Measurements from ENCODE around the gene SLC22A8. TPM values are rescaled to one million over a fixed set of nuclear protein-coding genes. Genes with fewer than 3 reads are reported as not detected.

The SLC22A8 gene
- total and polyA plus RNA-seq, 2 experiments from 2014 or later: not detected

DNA sequence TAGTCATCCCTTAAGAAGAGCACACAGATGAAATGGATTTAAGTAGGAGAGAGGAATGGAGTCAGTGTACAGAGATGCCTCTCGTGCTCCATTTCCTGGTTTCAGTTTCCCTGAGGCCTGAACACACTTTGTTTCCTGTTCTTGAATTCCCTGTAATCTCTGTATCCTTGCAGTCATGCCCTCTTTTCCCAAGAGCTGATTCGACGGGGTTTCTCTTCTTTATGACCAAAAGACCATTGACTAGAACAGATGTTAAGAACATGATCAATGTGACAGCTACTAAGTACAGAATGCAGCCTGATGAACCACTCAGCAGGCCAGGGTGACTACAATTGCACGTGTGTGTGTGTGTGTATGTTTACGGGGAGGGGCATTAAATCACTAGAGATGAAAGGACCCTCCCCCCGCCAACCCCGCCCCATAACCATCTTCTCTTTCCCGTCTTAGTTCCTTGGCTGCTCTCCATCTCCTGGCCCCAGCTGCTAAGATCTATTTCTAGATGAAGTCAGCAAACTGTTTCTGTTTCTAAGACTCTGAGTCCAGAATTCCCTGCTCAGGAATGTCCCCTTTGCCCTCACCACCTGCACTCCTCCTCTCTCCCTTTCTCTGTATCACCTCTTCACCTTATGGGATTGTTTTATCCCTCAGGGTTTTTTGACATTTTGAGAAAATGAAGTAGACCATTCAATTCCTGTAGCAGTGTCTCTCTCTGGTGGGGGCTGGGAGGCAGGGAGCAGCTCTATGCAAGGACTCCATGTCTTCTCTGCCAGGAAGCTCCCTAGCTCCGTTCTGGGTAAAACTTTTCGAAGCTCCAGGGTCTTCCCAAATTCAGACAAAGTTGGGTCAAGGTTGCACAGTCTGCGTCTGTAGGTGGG, 56.9 kb downstream of the SLC22A8 start:
- Histone ChIP-seq H2AFZ (no peak overlapping the region), H3K27me3 (ENCODE audit: insufficient read depth) (no peaks in the 10 kb centered on the region), H3K4me2 (no peak overlapping the region), H3K9me2 (ENCODE audit: insufficient read depth) (0 out of 2 replicates have a peak, but pooled peaks cover 7% of the 10 kb centered on the region), H3F3A (replicated peaks; ENCODE audit: low read depth) (no peaks in the 10 kb centered on the region), H4K20me1 (replicated peaks; ENCODE audit: insufficient read depth) (no peaks in the 10 kb centered on the region), H3K36me3 (ENCODE audit: insufficient read depth) (no peaks in the 10 kb centered on the region), H3K4me3 (no peak overlapping the region), H3K27ac (ENCODE audit: low read depth) (no peak overlapping the region), H3K79me2 (replicated peaks; ENCODE audit: insufficient read depth) (no peaks in the 10 kb centered on the region), H3K4me1 (ENCODE audit: insufficient read depth) (no peaks in the 10 kb centered on the region)
- H3K36me3 Mint-ChIP-seq (ENCODE audit: low read depth): no peaks in the 10 kb centered on the region
- H3K27me3 Mint-ChIP-seq (ENCODE audit: insufficient read depth, low read depth, poor library complexity): peaks cover 13% of the 10 kb centered on the region
- ATAC-seq (no peak), DNase-seq (ENCODE audit: low spot score) (no peak)
- H3K4me1 Mint-ChIP-seq: no peaks in the 10 kb centered on the region; the same call in 2 of the 3 replicates
- H3K9me3 Mint-ChIP-seq: no peaks in the 10 kb centered on the region; the same call in 2 of the 3 replicates
- H3K4me3 Mint-ChIP-seq: no peak overlapping the region
- TF ChIP-seq, protein P1, sequence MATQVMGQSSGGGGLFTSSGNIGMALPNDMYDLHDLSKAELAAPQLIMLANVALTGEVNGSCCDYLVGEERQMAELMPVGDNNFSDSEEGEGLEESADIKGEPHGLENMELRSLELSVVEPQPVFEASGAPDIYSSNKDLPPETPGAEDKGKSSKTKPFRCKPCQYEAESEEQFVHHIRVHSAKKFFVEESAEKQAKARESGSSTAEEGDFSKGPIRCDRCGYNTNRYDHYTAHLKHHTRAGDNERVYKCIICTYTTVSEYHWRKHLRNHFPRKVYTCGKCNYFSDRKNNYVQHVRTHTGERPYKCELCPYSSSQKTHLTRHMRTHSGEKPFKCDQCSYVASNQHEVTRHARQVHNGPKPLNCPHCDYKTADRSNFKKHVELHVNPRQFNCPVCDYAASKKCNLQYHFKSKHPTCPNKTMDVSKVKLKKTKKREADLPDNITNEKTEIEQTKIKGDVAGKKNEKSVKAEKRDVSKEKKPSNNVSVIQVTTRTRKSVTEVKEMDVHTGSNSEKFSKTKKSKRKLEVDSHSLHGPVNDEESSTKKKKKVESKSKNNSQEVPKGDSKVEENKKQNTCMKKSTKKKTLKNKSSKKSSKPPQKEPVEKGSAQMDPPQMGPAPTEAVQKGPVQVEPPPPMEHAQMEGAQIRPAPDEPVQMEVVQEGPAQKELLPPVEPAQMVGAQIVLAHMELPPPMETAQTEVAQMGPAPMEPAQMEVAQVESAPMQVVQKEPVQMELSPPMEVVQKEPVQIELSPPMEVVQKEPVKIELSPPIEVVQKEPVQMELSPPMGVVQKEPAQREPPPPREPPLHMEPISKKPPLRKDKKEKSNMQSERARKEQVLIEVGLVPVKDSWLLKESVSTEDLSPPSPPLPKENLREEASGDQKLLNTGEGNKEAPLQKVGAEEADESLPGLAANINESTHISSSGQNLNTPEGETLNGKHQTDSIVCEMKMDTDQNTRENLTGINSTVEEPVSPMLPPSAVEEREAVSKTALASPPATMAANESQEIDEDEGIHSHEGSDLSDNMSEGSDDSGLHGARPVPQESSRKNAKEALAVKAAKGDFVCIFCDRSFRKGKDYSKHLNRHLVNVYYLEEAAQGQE (IDR thresholded peaks at IDR 0.05; ENCODE audit: unreplicated experiment): no peak
- no peak for TF ChIP-seq ZNF114 (CRISPR knock-in tag; IDR thresholded peaks at IDR 0.05)
- no peak for TF ChIP-seq STAT1 (IDR thresholded peaks at IDR 0.05; ENCODE audit: unreplicated experiment)
- no peak for TF ChIP-seq POLR2AphosphoS5 (IDR thresholded peaks at IDR 0.05; ENCODE audit: low read depth)
- no peak for TF ChIP-seq ZNF331 (CRISPR knock-in tag; IDR thresholded peaks at IDR 0.05; ENCODE audit: low read depth)
- TF ChIP-seq CREB1 (CRISPR knock-in tag; IDR thresholded peaks at IDR 0.05; ENCODE audit: low read depth): no peak
- no peak for TF ChIP-seq JUNB (IDR thresholded peaks at IDR 0.05; ENCODE audit: unreplicated experiment)
- no peak for TF ChIP-seq NANOG (IDR thresholded peaks at IDR 0.05; ENCODE audit: borderline replicate concordance)
- TF ChIP-seq EZH2phosphoT487 (IDR thresholded peaks at IDR 0.05; ENCODE audit: unreplicated experiment): no peak
- no peak overlapping the region for H3K27ac Mint-ChIP-seq

DNA sequence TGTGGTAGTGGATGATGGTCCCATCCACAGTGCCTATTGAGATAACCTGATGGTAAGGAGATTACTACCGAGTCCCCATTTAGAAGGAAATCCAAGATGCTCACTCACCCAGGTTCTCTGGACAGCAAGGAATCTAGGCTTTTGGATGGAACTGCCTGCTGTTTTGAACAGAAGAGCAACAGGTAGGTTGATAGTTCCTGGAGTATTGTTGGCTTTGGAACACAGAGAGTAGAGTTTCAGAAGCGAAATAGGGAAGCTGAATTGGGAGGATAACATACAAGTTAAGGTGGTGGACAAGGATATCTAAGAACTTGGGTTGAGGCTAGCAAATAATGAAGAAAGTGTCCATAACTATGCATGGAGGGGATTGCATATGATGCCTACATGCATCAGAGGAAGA, 58.5 kb downstream of the SLC22A8 start:
- no peak overlapping the region for H3K4me3 ChIP-seq
- no peaks in the 10 kb centered on the region for H3K36me3 Mint-ChIP-seq (ENCODE audit: low read depth)
- TF ChIP-seq CREB1 (CRISPR knock-in tag; IDR thresholded peaks at IDR 0.05; ENCODE audit: low read depth) (no peak), EZH2 (IDR thresholded peaks at IDR 0.05; ENCODE audit: low read depth, unreplicated experiment) (no peak), ZNF331 (CRISPR knock-in tag; IDR thresholded peaks at IDR 0.05; ENCODE audit: low read depth) (no peak), JUNB (IDR thresholded peaks at IDR 0.05; ENCODE audit: unreplicated experiment) (no peak), POLR2AphosphoS5 (IDR thresholded peaks at IDR 0.05; ENCODE audit: low read depth) (no peak), EZH2phosphoT487 (IDR thresholded peaks at IDR 0.05; ENCODE audit: unreplicated experiment) (no peak), NANOG (IDR thresholded peaks at IDR 0.05; ENCODE audit: borderline replicate concordance) (no peak)
- TF ChIP-seq, protein P2, sequence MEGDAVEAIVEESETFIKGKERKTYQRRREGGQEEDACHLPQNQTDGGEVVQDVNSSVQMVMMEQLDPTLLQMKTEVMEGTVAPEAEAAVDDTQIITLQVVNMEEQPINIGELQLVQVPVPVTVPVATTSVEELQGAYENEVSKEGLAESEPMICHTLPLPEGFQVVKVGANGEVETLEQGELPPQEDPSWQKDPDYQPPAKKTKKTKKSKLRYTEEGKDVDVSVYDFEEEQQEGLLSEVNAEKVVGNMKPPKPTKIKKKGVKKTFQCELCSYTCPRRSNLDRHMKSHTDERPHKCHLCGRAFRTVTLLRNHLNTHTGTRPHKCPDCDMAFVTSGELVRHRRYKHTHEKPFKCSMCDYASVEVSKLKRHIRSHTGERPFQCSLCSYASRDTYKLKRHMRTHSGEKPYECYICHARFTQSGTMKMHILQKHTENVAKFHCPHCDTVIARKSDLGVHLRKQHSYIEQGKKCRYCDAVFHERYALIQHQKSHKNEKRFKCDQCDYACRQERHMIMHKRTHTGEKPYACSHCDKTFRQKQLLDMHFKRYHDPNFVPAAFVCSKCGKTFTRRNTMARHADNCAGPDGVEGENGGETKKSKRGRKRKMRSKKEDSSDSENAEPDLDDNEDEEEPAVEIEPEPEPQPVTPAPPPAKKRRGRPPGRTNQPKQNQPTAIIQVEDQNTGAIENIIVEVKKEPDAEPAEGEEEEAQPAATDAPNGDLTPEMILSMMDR (conservative IDR thresholded peaks at IDR 0.05; ENCODE audit: low read depth in 2 of 2): no peak
- TF ChIP-seq, protein P3, sequence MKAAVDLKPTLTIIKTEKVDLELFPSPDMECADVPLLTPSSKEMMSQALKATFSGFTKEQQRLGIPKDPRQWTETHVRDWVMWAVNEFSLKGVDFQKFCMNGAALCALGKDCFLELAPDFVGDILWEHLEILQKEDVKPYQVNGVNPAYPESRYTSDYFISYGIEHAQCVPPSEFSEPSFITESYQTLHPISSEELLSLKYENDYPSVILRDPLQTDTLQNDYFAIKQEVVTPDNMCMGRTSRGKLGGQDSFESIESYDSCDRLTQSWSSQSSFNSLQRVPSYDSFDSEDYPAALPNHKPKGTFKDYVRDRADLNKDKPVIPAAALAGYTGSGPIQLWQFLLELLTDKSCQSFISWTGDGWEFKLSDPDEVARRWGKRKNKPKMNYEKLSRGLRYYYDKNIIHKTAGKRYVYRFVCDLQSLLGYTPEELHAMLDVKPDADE (IDR thresholded peaks at IDR 0.05): no peak

More for the DNA sequence above, 58.5 kb downstream of the SLC22A8 start:
- H3K9me3 Mint-ChIP-seq: no peaks in the 10 kb centered on the region; the same call in 1 of the 3 replicates
- H3K4me1 Mint-ChIP-seq: no peaks in the 10 kb centered on the region; the same call in 2 of the 3 replicates
- H3K4me1 ChIP-seq (ENCODE audit: insufficient read depth): no peaks in the 10 kb centered on the region
- H3K27me3 ChIP-seq (ENCODE audit: insufficient read depth): no peaks in the 10 kb centered on the region
- 0 out of 2 replicates have a peak, but pooled peaks cover 8% of the 10 kb centered on the region for H3K9me2 ChIP-seq (ENCODE audit: insufficient read depth)
- no peaks in the 10 kb centered on the region for H4K20me1 ChIP-seq (replicated peaks; ENCODE audit: insufficient read depth)
- H3F3A ChIP-seq (replicated peaks; ENCODE audit: low read depth): no peaks in the 10 kb centered on the region
- H3K79me2 ChIP-seq (replicated peaks; ENCODE audit: insufficient read depth): no peaks in the 10 kb centered on the region
- ATAC-seq: no peak
- H3K36me3 ChIP-seq (ENCODE audit: insufficient read depth): no peaks in the 10 kb centered on the region
- H3K27ac ChIP-seq (ENCODE audit: low read depth): no peak overlapping the region
- H3K27me3 Mint-ChIP-seq (ENCODE audit: insufficient read depth, low read depth, poor library complexity): peaks cover 7% of the 10 kb centered on the region
- H3K4me3 Mint-ChIP-seq: no peak overlapping the region
- H3K4me2 ChIP-seq: no peak overlapping the region
- no peak for DNase-seq (ENCODE audit: low spot score)
- H3K27ac Mint-ChIP-seq: no peak overlapping the region
- peak overlapping the region; percentile 32 for H2AFZ ChIP-seq

All from GM23338 (cell line).